DOHH2 (cell line): ENCODE results near the gene ST6GALNAC1.

Experiments used
- H3F3A ChIP-seq: fragments of 200-600 bp; sonication (generic), shearing (Covaris generic); 2 replicates; pipeline ENCODE4 v1.6.0; 2016; ENCODE audit warnings: antibody characterized with exemption, mild to moderate bottlenecking; ENCODE audit not compliant: control insufficient read depth, insufficient read depth
- H3K27ac ChIP-seq: fragments of 200-600 bp; sonication (generic); 2 replicates; pipeline ENCODE4 v1.5.1; 2014; ENCODE audit warnings: low read depth, mild to moderate bottlenecking, low read length, moderate library complexity
- H3K27me3 ChIP-seq: fragments of 200-600 bp; sonication (generic); 2 replicates; pipeline ENCODE4 v1.6.1; 2014; ENCODE audit warnings: mild to moderate bottlenecking, low read length, mixed read lengths; ENCODE audit not compliant: control insufficient read depth
- H3K36me3 ChIP-seq: fragments of 200-600 bp; sonication (generic); 2 replicates; pipeline ENCODE4 v1.6.1; 2014; ENCODE audit warnings: mild to moderate bottlenecking, low read length, moderate library complexity, mixed read lengths; ENCODE audit not compliant: control insufficient read depth
- H3K4me1 ChIP-seq: fragments of 200-600 bp; sonication (generic); 2 replicates; pipeline ENCODE4 v1.6.1; 2014; ENCODE audit warnings: mild to moderate bottlenecking, low read length, mixed read lengths; ENCODE audit not compliant: control insufficient read depth
- H3K4me2 ChIP-seq: fragments of 200-600 bp; sonication (generic); 2 replicates; pipeline ENCODE4 v1.6.0; 2014; ENCODE audit warnings: mild to moderate bottlenecking, low read length, moderate library complexity
- H3K4me3 ChIP-seq: fragments of 200-600 bp; sonication (generic); 2 replicates; pipeline ENCODE4 v1.5.1; 2014; ENCODE audit warnings: mild to moderate bottlenecking, low read length, mixed read lengths
- H3K79me2 ChIP-seq: fragments of 200-600 bp; sonication (generic); 2 replicates; pipeline ENCODE4 v1.6.1; 2014; ENCODE audit warnings: mild to moderate bottlenecking, low read length, mixed read lengths; ENCODE audit not compliant: control insufficient read depth
- H3K9me2 ChIP-seq: fragments of 200-600 bp; sonication (generic); replicated peaks from 2 replicates; pipeline ENCODE4 v1.6.1; 2014; ENCODE audit warnings: mild to moderate bottlenecking, low read length, mixed read lengths; ENCODE audit not compliant: control insufficient read depth
- H3K9me3 ChIP-seq: fragments of 200-600 bp; sonication (generic); 2 replicates; pipeline ENCODE4 v1.6.1; 2014; ENCODE audit warnings: antibody characterized with exemption, low read length, mixed read lengths; ENCODE audit not compliant: control insufficient read depth, insufficient read depth
- H4K20me1 ChIP-seq: fragments of 200-600 bp; sonication (generic); 2 replicates; pipeline ENCODE4 v1.6.0; 2014; ENCODE audit warnings: low read depth, mild to moderate bottlenecking, antibody characterized with exemption, low read length, moderate library complexity; ENCODE audit not compliant: control insufficient read depth, insufficient read depth
- CTCF ChIP-seq: fragments of 200-600 bp; sonication (generic); IDR thresholded peaks from one replicate; pipeline ENCODE4 v1.5.1; 2014; ENCODE audit warnings: antibody characterized with exemption, mild to moderate bottlenecking, low read depth, low read length; ENCODE audit not compliant: poor library complexity, severe bottlenecking
- EZH2phosphoT487 ChIP-seq: fragments of 200-600 bp; sonication (generic); IDR thresholded peaks from 2 replicates; pipeline ENCODE4 v1.6.1; 2017; ENCODE audit warnings: borderline replicate concordance, mild to moderate bottlenecking, antibody characterized with exemption, low read length, moderate library complexity, mixed read lengths

Gene ST6GALNAC1

DNA sequence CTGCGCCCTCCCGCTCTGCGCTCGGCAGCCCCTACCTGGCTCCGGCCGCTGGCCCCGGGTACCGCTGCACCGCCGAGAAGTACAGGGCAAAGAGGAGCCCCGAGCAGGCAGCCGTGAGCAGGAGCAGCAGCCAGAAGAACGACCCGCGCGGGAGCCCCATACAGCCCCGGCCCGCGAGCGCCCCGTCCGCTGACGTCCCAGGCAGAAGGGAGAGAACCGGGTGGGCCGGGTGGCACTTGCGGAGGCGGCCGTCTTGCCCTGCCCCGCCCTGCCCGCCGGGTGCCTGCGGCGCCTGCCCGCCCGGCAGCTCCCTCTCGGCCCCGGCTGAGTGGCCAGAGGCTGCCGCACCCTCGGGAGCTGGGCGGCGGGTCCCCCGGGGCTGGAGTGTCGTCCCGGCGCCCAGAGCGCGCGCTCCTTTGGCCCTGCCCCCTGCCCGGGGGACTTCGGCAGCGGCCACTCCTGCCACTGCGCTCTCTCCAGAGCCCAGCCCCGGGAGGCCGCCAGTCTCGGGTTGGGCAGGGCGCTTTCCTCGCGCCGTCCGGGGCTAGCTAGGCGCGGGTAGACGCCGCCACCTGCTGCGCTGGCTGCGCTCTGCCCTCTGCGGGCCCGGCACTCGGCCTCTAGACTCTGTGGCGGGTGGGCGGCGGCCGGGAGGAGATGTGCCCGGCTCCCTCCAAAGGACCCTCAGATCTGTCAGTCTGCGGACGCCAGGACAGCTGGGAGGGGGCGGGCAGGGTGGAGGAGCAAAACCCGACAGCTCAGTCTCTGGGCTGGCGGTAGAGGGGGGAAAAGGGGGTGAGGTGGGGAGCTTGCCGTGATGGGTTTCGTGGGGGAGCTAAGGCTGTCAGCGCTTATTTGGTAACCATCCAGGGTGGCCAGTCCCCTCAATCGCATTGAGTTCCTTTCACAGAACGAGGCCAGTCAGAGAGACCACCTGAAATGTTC is 57.6 kb downstream of the ST6GALNAC1 start, which contains the start of gene ST6GALNAC2:
Gene ST6GALNAC2, minus strand, starts transcription at position 212 of the 945 bp plus-strand sequence. Its CDS starts 52 bp downstream, at position 160.
- TF ChIP-seq CTCF (no peak), EZH2phosphoT487 (peak; percentile 94; the same call in 1 of the 2 replicates)
- H3K4me3 ChIP-seq: no peak within 1 kb of the TSS

GRCh38 chr17:76585033-76585648 is 58.4 kb downstream of the ST6GALNAC1 start:
- TF ChIP-seq CTCF (no peak), EZH2phosphoT487 (peak; percentile 100)
- H3K36me3 ChIP-seq: no peaks in the 10 kb centered on the region
- H4K20me1 ChIP-seq: no peaks in the 10 kb centered on the region
- no peaks in the 10 kb centered on the region for H3F3A ChIP-seq
- peaks cover 6% of the 10 kb centered on the region; the same call in 1 of the 2 replicates for H3K4me1 ChIP-seq
- no peaks in the 10 kb centered on the region for H3K9me2 ChIP-seq
- no peak overlapping the region for H3K4me3 ChIP-seq
- H3K27ac ChIP-seq: no peak overlapping the region
- no peaks in the 10 kb centered on the region for H3K79me2 ChIP-seq
- H3K9me3 ChIP-seq: no peaks in the 10 kb centered on the region
- H3K4me2 ChIP-seq: peak overlapping the region; percentile 24; the same call in 1 of the 2 replicates
- peaks cover 69% of the 10 kb centered on the region for H3K27me3 ChIP-seq

More for the DNA sequence above, 57.6 kb downstream of the ST6GALNAC1 start, which contains the start of gene ST6GALNAC2:
- peaks cover 6% of the 10 kb centered on the region; the same call in 1 of the 2 replicates for H3K4me1 ChIP-seq
- H3K9me3 ChIP-seq: no peaks in the 10 kb centered on the region
- no peaks in the 10 kb centered on the region for H3K79me2 ChIP-seq
- peaks cover 65% of the 10 kb centered on the region for H3K27me3 ChIP-seq
- H4K20me1 ChIP-seq: no peaks in the 10 kb centered on the region
- no peaks in the 10 kb centered on the region for H3F3A ChIP-seq
- peak within 1 kb of the TSS; percentile 24; the same call in 1 of the 2 replicates for H3K4me2 ChIP-seq
- no peaks in the 10 kb centered on the region for H3K9me2 ChIP-seq
- H3K27ac ChIP-seq: no peak within 1 kb of the TSS
- H3K36me3 ChIP-seq: no peaks in the 10 kb centered on the region

DNA sequence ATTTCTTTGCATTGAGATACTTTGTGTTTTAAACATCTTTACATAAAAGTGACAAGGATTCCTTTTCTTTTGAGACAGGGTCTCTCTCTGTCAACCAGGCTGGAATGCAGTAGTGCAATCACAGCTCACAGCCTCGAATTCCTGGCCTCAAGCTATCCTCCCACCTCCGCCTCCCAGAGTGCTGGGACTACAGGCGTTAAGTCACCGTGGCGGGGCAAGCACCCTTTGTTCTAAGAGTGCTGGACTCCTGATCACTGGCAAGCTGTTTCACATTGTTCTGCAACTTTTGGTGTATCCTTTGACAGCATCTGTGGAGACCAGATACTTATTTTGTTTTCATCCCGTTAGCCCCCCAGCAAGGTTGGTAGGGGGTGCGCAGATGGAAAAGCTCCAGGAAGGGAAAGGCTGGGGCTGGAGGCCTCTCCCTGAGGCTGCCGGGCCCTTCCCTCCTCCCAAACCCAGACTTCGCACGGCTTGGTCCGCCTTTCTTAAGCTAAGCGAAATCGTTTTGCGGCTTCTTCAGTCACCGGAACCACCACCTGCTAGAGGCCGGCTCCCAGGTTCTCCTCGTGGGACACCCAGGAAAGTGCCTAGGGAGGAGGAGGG is 59.0 kb downstream of the ST6GALNAC1 start:
- H3K27me3 ChIP-seq: peaks cover 71% of the 10 kb centered on the region
- H3K27ac ChIP-seq: no peak overlapping the region
- H3K36me3 ChIP-seq: no peaks in the 10 kb centered on the region
- H3K9me3 ChIP-seq: no peaks in the 10 kb centered on the region
- no peaks in the 10 kb centered on the region for H4K20me1 ChIP-seq
- H3K4me3 ChIP-seq: no peak overlapping the region
- no peaks in the 10 kb centered on the region for H3F3A ChIP-seq
- H3K79me2 ChIP-seq: no peaks in the 10 kb centered on the region
- H3K4me1 ChIP-seq: peaks cover 6% of the 10 kb centered on the region; the same call in 1 of the 2 replicates
- no peaks in the 10 kb centered on the region for H3K9me2 ChIP-seq
- H3K4me2 ChIP-seq: peak overlapping the region; percentile 24; the same call in 1 of the 2 replicates
- no peak for TF ChIP-seq EZH2phosphoT487
- no peak for TF ChIP-seq CTCF
